ENCODE data around the gene RBPMS2. TPM values are rescaled to one million over a fixed set of nuclear protein-coding genes. Genes with fewer than 3 reads are reported as not detected.

Gene RBPMS2
- polyA plus RNA-seq, 1 donor (not counting 4 experiments of a cell fraction or from before 2014, with no cell fraction given) = not detected

DNA sequence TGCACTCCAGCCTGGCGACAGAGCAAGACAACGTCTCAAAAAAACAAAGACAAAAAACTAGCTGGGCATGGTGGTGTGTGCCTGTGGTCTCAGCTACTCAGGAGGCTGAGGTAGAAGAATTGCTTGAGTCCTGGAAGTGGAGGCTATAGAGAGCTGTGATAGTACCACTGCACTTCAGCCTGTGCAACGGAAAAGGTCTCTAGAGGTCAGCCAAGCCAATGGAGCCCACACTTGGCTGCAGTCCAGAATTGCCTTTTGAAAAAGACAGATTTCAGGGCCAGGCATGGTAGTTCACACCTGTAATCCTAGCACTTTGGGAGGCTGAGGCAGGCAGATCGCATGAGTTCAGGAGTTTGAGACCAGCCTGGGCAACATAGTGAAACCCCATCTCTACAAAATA, 8.4 kb upstream of the RBPMS2 start:
- DNase-seq (ENCODE audit: low read depth, low spot score) = no peak
- FAIRE-seq = no peak
- no peaks in the 10 kb centered on the region for H3K36me3 ChIP-seq (ENCODE audit: control insufficient read depth in 2 of 2, extremely low read depth in 1 of 2, insufficient read depth in 2 of 2, low read length in 2 of 2)
- H3K4me1 ChIP-seq (ENCODE audit: control insufficient read depth, extremely low read depth, insufficient read depth, low read length) = no peaks in the 10 kb centered on the region
- H3K4me2 ChIP-seq (ENCODE audit: control insufficient read depth, extremely low read depth, insufficient read depth, low read depth, low read length) = no peak overlapping the region
- H3K9ac ChIP-seq (ENCODE audit: control insufficient read depth, extremely low read depth, insufficient read depth, low read length) = no peak overlapping the region
- dilution Hi-C loops (cut with MboI; ENCODE audit: extremely low pct_ligation_motif_present, low sequenced_read_pairs) = no loop called here
- H3K79me2 ChIP-seq (ENCODE audit: control insufficient read depth, insufficient read depth, low read length) = no peaks in the 10 kb centered on the region
- no peak overlapping the region for H3K4me3 ChIP-seq (ENCODE audit: control insufficient read depth in 2 of 3, extremely low read depth in 1 of 3, insufficient read depth in 2 of 3, low read depth in 1 of 3, low read length in 3 of 3)
- no peak overlapping the region for H2AFZ ChIP-seq (ENCODE audit: control insufficient read depth, low read length)
- peaks cover 5% of the 10 kb centered on the region for H3K27me3 ChIP-seq (ENCODE audit: control insufficient read depth, extremely low read depth, insufficient read depth, low read length)
- TF ChIP-seq, protein P1, sequence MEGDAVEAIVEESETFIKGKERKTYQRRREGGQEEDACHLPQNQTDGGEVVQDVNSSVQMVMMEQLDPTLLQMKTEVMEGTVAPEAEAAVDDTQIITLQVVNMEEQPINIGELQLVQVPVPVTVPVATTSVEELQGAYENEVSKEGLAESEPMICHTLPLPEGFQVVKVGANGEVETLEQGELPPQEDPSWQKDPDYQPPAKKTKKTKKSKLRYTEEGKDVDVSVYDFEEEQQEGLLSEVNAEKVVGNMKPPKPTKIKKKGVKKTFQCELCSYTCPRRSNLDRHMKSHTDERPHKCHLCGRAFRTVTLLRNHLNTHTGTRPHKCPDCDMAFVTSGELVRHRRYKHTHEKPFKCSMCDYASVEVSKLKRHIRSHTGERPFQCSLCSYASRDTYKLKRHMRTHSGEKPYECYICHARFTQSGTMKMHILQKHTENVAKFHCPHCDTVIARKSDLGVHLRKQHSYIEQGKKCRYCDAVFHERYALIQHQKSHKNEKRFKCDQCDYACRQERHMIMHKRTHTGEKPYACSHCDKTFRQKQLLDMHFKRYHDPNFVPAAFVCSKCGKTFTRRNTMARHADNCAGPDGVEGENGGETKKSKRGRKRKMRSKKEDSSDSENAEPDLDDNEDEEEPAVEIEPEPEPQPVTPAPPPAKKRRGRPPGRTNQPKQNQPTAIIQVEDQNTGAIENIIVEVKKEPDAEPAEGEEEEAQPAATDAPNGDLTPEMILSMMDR (optimal IDR thresholded peaks at IDR 0.05 in 1 of 3, IDR thresholded peaks at IDR 0.05 in 1 of 3, conservative IDR thresholded peaks at IDR 0.05 in 1 of 3; ENCODE audit: extremely low read depth in 1 of 3, insufficient read depth in 2 of 3, low read length in 3 of 3) = no peak
- no peak for TF ChIP-seq EZH2 (IDR thresholded peaks at IDR 0.05; ENCODE audit: low read length)
- H3K27ac ChIP-seq (ENCODE audit: control insufficient read depth, insufficient read depth, low read length) = no peak overlapping the region
- H3K9me3 ChIP-seq (ENCODE audit: control insufficient read depth, low read depth, low read length) = no peaks in the 10 kb centered on the region
- H3K9me1 ChIP-seq (ENCODE audit: control insufficient read depth, extremely low read depth, insufficient read depth, low read length) = no peaks in the 10 kb centered on the region
- no peaks in the 10 kb centered on the region for H4K20me1 ChIP-seq (ENCODE audit: control insufficient read depth, extremely low read depth, insufficient read depth, low read length)

DNA sequence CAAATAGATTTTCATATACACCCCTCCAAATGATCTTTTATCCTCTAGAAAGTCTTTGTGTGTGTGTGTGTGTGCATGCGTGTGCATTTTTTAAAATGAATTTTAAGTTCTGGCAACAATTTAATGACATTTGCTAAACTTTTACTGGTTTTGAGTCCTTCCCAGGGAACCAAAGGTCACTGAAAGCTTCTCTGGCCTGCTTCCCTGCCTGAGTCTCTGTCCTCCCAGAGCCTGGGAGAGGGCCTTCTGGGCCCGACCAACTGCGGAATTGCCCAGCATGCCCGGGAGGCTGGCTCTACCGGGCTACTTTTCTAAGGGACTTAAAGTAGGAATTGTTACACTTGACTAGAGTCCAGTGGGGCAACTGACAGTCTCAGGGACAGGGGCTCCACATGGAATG, 7.4 kb upstream of the RBPMS2 start:
- no peak for DNase-seq (ENCODE audit: low read depth, low spot score)
- FAIRE-seq = no peak
- dilution Hi-C loops (cut with MboI; ENCODE audit: extremely low pct_ligation_motif_present, low sequenced_read_pairs) = no loop called here
- peaks cover 7% of the 10 kb centered on the region for H3K27me3 ChIP-seq (ENCODE audit: control insufficient read depth, extremely low read depth, insufficient read depth, low read length)
- no peak overlapping the region for H3K9ac ChIP-seq (ENCODE audit: control insufficient read depth, extremely low read depth, insufficient read depth, low read length)
- H3K36me3 ChIP-seq (ENCODE audit: control insufficient read depth in 2 of 2, extremely low read depth in 1 of 2, insufficient read depth in 2 of 2, low read length in 2 of 2) = no peaks in the 10 kb centered on the region
- H3K9me1 ChIP-seq (ENCODE audit: control insufficient read depth, extremely low read depth, insufficient read depth, low read length) = no peaks in the 10 kb centered on the region
- H3K4me3 ChIP-seq (ENCODE audit: control insufficient read depth in 2 of 3, extremely low read depth in 1 of 3, insufficient read depth in 2 of 3, low read depth in 1 of 3, low read length in 3 of 3) = no peak overlapping the region
- H3K27ac ChIP-seq (ENCODE audit: control insufficient read depth, insufficient read depth, low read length) = no peak overlapping the region
- no peaks in the 10 kb centered on the region for H3K9me3 ChIP-seq (ENCODE audit: control insufficient read depth, low read depth, low read length)
- TF ChIP-seq EZH2 (IDR thresholded peaks at IDR 0.05; ENCODE audit: low read length) = no peak
- TF ChIP-seq, protein P1 (optimal IDR thresholded peaks at IDR 0.05 in 1 of 3, IDR thresholded peaks at IDR 0.05 in 1 of 3, conservative IDR thresholded peaks at IDR 0.05 in 1 of 3; ENCODE audit: extremely low read depth in 1 of 3, insufficient read depth in 2 of 3, low read length in 3 of 3) = no peak
- no peaks in the 10 kb centered on the region for H3K4me1 ChIP-seq (ENCODE audit: control insufficient read depth, extremely low read depth, insufficient read depth, low read length)
- H3K4me2 ChIP-seq (ENCODE audit: control insufficient read depth, extremely low read depth, insufficient read depth, low read depth, low read length) = no peak overlapping the region
- no peaks in the 10 kb centered on the region for H4K20me1 ChIP-seq (ENCODE audit: control insufficient read depth, extremely low read depth, insufficient read depth, low read length)
- H3K79me2 ChIP-seq (ENCODE audit: control insufficient read depth, insufficient read depth, low read length) = no peaks in the 10 kb centered on the region
- H2AFZ ChIP-seq (ENCODE audit: control insufficient read depth, low read length) = no peak overlapping the region

All from keratinocyte (primary cell).